ENCODE data around the gene HES3.

Gene HES3

GRCh38 chr1:6279613-6280383 lies 35.8 kb downstream of the HES3 start:
- DNase-seq (ENCODE audit: low read depth in 2 of 2) = no peak

- DNase-seq (ENCODE audit: low read depth in 2 of 2) = no peak
Observed at GRCh38 chr1:6280761-6281451, 36.9 kb downstream of the HES3 start.

- no peak for DNase-seq (ENCODE audit: low read depth in 2 of 2)
Observed at GRCh38 chr1:6281511-6282402, 37.8 kb downstream of the HES3 start.

GRCh38 chr1:6282577-6283270 lies 38.7 kb downstream of the HES3 start:
- no peak for DNase-seq (ENCODE audit: low read depth in 2 of 2)

GRCh38 chr1:6285336-6285735 lies 41.4 kb downstream of the HES3 start:
- DNase-seq (ENCODE audit: low read depth in 2 of 2) = no peak

GRCh38 chr1:6286266-6286665 lies 42.3 kb downstream of the HES3 start:
- DNase-seq (ENCODE audit: low read depth in 2 of 2) = no peak

- DNase-seq (ENCODE audit: low read depth in 2 of 2) = no peak
Observed at GRCh38 chr1:6287029-6287428, 43.0 kb downstream of the HES3 start.

GRCh38 chr1:6287431-6287886 lies 43.5 kb downstream of the HES3 start:
- no peak for DNase-seq (ENCODE audit: low read depth in 2 of 2)

GRCh38 chr1:6288026-6288425 lies 44.0 kb downstream of the HES3 start:
- no peak for DNase-seq (ENCODE audit: low read depth in 2 of 2)

GRCh38 chr1:6288665-6289064 lies 44.7 kb downstream of the HES3 start:
- DNase-seq (ENCODE audit: low read depth in 2 of 2) = no peak

GRCh38 chr1:6292102-6292501 lies 48.1 kb downstream of the HES3 start:
- no peak for DNase-seq (ENCODE audit: low read depth in 2 of 2)

- no peak for DNase-seq (ENCODE audit: low read depth in 2 of 2)
Observed at GRCh38 chr1:6294080-6294889, 50.3 kb downstream of the HES3 start.

- DNase-seq (ENCODE audit: low read depth in 2 of 2) = no peak
Observed at GRCh38 chr1:6294890-6295556, 51.0 kb downstream of the HES3 start.
